GM21723 (cell line): Measurements from ENCODE around the gene GATA3.

ENCODE experiments used
- ATAC-seq: cut with Tn5 transposase; IDR thresholded peaks from one replicate; pipeline ENCODE4 v1.9.1; 2021; ENCODE audit warnings: mild to moderate bottlenecking, moderate library complexity; ENCODE audit not compliant: unreplicated experiment

The GATA3 gene

DNA sequence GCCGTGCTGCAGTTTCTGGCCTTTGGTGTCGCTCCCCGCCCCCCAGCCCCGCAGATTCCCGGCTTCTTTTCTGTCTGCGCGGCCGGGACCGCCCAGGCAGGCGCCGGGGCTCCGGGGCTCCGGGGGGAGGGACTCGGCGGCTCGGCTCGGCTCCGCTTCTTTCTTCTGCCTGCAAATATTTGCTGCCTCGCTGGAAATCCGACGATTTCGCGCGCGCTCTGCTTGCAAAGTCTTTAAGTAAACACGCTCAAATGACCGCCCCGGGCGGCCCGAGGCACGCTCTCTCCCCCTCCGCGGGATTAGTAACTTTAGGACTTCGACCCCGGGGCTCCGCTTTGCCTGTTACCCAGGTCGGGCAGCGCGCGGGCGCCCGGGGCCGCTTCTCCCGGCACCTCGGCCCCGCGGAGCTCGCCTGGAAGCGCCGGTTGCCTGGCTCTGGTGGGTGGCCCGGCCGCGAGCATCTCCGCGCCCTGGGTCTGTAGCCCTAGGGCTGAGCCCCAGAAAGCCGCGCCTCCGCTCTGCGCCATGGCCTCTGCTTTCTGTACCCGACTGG, 3.9 kb upstream of the GATA3 start:
- no peak for ATAC-seq

GRCh38 chr10:8051109-8051821, 3.2 kb upstream of the GATA3 start:
- no peak for ATAC-seq

GRCh38 chr10:8051851-8052257, 2.6 kb upstream of the GATA3 start:
- no peak for ATAC-seq

DNA sequence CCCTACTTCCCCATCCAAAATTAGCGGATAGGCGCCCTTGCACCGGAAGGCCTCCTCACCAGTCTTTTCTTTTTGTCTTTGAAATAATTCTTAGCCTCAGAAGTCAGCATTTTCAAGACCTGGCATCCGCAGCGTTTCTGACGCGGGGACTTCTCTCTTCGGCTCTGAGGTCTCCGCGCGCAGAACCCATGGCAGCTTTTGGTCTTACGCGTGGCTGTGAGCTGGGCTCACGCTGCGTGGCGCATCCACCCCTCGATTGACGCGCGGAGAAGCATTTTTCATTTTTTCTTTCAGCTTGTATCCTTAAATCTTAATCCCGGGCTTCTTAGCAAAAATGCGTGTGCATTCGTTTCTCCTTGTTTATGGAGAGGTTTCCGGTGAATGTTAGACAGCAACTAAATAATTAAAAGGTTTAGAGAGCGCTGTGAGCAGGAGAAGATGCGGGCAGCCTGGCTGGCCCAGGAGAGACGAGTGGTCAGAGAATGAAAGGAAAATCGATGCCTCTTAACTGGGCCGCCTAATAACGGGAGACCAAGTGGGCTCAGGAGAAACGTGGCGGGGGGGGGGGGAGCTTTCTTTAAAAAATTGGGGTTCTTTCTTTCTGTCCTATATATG, 2.0 kb upstream of the GATA3 start:
- no peak for ATAC-seq

DNA sequence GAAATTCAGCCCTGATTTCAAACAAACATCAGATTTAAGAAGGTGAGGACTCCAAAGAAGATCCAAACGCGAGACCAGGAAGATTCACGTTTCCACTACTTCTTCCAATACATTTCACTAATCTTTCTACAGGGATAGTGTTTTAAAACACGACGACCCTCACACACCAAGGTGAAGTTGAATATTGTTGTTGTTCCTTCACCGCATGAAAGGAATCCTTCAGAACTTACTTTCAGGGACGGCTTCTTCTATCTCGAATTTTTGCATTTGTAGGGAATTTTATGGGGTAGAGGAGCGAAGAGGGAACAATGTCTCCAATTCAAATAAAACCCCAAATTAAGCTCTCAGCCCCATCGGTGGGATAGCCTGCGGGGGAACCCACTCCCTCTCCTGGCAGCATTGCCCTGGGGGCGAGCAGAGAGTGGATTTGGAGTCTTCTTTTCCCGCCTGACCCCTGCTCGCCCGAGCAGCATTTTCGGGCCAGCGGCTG, 1.5 kb upstream of the GATA3 start:
- ATAC-seq: no peak

- ATAC-seq: peak; percentile 62
Measured at GRCh38 chr10:8053446-8054243, 843 bp upstream of the GATA3 start.

- ATAC-seq: peak; percentile 16
Measured at GRCh38 chr10:8054244-8054493, 319 bp upstream of the GATA3 start.

- ATAC-seq: no peak
Measured at GRCh38 chr10:8055420-8056349, 1.2 kb downstream of the GATA3 start.

DNA sequence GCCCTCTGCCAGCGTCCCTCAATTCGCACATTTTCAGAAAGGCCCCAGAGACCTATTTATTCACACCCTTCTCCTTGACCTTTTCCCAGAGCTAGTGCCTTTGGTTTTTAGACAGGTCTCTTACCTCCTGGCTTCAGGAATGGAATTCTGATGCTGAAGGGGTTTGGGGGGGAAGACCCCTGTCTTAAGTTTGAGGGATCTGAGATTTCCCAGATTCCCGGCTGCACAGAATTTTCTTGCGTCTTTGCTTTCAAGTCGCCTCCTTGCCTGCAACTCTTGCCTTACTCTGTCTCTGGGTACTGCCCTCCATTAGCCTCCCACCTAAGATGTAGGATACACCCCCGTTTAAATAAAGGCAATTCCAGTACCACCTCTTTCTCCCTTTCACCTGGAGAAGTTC, 1.9 kb downstream of the GATA3 start:
- ATAC-seq: no peak

DNA sequence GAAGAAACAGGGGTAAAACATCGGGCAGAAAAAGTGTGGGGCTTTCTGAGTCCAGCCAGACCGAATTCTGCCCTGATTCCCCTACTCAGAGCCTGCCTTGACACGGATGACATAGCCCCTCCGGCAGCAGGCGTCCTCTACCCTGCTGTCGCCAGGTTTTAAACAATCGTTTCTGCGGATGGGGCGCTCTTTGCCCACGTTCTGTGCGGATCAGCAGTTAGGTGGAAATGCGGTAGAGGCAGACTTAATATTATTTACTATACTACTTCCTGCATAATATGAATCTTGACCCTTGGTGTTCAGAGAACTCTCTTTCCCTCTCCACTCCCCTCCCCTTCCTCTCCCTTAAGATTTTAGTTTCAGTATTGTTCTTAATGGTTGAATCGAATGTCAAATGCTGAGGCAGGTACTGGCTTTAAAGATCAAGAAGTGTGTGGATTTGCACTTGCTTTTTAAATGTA, 2.4 kb downstream of the GATA3 start:
- ATAC-seq: peak; percentile 34

- ATAC-seq: no peak
Measured at GRCh38 chr10:8057636-8058273, 3.3 kb downstream of the GATA3 start.

DNA sequence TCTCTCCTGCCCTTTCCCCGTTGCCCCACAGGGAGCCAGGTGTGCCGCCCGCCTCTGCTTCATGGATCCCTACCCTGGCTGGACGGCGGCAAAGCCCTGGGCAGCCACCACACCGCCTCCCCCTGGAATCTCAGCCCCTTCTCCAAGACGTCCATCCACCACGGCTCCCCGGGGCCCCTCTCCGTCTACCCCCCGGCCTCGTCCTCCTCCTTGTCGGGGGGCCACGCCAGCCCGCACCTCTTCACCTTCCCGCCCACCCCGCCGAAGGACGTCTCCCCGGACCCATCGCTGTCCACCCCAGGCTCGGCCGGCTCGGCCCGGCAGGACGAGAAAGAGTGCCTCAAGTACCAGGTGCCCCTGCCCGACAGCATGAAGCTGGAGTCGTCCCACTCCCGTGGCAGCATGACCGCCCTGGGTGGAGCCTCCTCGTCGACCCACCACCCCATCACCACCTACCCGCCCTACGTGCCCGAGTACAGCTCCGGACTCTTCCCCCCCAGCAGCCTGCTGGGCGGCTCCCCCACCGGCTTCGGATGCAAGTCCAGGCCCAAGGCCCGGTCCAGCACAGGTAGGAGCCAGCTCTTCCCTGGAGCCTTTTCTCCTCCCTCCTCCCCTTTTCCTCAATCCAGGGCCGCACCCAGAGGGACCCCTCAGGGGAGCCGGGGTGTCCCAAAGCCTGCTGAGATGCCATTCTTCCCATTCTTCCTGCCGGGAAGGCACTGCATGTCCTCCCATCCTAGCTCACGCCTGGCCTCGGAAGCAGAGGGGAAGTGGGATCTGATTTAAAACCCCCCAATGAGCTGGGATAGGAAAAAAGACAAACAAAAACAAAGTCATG, 4.0 kb downstream of the GATA3 start:
- no peak for ATAC-seq

DNA sequence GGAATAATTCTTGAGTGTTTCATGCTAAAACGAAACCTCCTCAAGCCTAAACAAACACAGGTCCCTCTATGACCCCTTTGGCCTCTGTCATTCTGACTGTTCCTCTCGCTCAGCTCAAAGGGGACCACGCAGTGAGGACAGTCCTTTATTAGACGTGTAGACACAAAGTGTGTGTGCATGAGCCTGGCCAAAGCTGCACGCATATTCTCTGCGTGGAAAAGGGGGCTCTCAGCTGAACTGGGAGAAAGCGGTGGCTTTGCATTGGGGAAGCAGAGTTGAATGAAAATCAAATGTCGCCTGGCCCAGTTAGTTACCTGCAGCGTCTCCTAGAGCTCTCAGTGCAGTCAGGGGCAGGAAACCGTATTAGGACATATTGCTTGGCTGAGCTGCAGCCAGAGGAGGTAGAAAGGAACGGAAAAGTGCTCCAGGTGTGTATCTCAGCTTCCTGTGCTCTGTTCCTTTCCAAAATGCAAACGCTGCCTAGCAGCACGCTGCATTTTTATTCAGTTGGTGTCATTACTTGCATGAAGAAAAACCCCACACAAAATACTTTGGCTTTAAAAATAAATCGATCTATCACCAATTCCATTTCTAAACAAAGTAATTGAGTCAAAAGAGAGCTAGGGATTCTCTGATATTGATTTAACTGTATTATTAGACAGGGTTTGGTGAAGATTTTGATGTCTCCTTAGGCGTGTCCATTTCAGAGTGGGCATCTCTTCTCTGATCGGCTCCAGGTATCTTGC, 4.9 kb downstream of the GATA3 start:
- ATAC-seq: no peak

- ATAC-seq: peak; percentile 45
Measured at GRCh38 chr10:8060010-8060703, 5.7 kb downstream of the GATA3 start.

GRCh38 chr10:8060704-8061121, 6.2 kb downstream of the GATA3 start:
- no peak for ATAC-seq

DNA sequence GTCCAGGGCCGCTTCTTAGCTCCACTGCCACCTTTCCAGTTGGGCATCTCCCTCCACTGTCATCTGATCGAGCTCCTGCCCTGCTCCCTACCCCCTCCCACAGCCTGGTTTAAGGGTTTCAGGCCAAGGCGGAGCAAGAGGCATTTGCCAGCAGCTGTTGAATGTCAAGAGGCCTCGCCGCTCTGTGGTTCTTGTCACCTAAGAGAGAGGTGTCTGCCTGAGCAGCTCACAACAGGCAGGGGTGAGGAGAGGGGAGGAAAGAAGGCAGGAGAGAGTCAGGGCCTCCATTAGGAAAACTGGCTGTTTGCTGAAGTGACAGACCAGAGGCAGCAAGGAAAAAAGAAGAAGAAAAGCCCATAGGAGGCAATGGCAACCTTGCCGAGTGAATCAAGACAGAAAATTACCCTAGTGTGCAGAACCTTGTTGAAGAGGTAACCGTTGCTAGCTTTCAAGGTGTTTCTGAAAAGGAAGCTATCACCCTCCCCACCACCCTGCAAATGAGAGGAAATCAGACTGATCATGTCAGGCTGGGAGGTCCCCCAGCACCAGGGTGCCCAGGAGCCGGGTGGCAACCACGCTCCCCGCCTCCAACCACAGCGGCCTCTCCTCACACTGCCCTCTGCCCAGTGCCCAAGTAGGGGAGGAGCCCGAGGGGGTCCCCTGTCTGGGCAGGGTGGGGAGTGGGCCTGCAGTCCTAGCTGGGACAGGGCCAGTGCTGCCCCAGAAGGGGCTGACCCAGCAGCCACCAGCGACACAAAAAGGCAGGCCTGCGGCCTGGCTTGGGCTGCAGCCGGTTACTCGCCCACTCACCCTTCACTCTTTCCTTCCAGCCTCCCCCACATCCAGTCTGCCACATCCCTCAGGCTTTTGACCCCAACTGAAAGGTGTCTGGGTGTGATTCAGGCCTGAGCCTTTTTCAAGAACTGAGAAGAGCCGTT, 7.1 kb downstream of the GATA3 start:
- ATAC-seq: no peak
